ENCODE measurements around the gene KLK10. TPM values are rescaled to one million over a fixed set of nuclear protein-coding genes. Genes with fewer than 3 reads are reported as not detected.

Gene KLK10
- total RNA-seq, 2 experiments from 2014 or later, result not detected

DNA sequence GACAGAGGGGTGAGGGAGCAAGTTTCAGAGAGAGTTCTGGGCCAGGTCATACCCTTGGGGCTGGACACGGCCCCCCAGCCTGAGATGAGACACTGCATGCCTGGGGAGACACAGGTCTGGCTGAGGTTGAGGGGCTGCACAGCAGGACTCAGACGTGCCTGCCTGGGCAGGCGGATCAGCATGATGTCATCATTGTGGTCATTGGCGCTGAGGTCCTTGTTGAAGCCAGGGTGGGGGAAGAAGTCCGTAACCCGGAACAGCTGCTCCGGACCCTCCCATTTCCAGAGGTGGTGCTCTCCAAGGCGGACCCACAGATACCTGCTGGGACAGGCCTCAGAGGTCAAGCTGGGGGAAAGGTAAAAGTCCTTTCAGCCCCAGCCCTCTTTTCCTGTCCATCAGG, 13.1 kb downstream of the KLK10 start:
- ATAC-seq (ENCODE audit: poor library complexity), result no peak
- ChIA-PET POLR2A (no interaction called here), CTCF (no interaction called here)
- intact Hi-C loops (cut with DNase I, micrococcal nuclease), result no loop called here
- Histone ChIP-seq H3K27ac (ENCODE audit: low read depth in 1 of 2, low read length in 2 of 2) (no peak overlapping the region), H3K27me3 (ENCODE audit: control insufficient read depth in 1 of 2, insufficient read depth in 2 of 2, low read length in 2 of 2) (peaks cover 11 to 24% of the 10 kb centered on the region in 2 experiments), H3K4me3 (ENCODE audit: low read length) (no peak overlapping the region), H3K9me3 (ENCODE audit: control insufficient read depth in 1 of 2, insufficient read depth in 1 of 2, low read length in 2 of 2) (peaks cover 0 to 15% of the 10 kb centered on the region in 2 experiments), H3K4me1 (ENCODE audit: insufficient read depth, low read length) (no peaks in the 10 kb centered on the region), H3K36me3 (ENCODE audit: insufficient read depth, low read length) (no peaks in the 10 kb centered on the region)
- H3K36me3 Mint-ChIP-seq (ENCODE audit: low read depth), result no peaks in the 10 kb centered on the region
- H3K9me3 Mint-ChIP-seq, result no peaks in the 10 kb centered on the region
- peaks cover 69% of the 10 kb centered on the region for H3K27me3 Mint-ChIP-seq
- H3K27ac Mint-ChIP-seq, result no peak overlapping the region
- H3K4me3 Mint-ChIP-seq, result no peak overlapping the region
- no peak for DNase-seq
- H3K4me1 Mint-ChIP-seq (ENCODE audit: low read depth), result no peaks in the 10 kb centered on the region
- TF ChIP-seq, protein P1, sequence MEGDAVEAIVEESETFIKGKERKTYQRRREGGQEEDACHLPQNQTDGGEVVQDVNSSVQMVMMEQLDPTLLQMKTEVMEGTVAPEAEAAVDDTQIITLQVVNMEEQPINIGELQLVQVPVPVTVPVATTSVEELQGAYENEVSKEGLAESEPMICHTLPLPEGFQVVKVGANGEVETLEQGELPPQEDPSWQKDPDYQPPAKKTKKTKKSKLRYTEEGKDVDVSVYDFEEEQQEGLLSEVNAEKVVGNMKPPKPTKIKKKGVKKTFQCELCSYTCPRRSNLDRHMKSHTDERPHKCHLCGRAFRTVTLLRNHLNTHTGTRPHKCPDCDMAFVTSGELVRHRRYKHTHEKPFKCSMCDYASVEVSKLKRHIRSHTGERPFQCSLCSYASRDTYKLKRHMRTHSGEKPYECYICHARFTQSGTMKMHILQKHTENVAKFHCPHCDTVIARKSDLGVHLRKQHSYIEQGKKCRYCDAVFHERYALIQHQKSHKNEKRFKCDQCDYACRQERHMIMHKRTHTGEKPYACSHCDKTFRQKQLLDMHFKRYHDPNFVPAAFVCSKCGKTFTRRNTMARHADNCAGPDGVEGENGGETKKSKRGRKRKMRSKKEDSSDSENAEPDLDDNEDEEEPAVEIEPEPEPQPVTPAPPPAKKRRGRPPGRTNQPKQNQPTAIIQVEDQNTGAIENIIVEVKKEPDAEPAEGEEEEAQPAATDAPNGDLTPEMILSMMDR (IDR thresholded peaks at IDR 0.05), result no peak

DNA sequence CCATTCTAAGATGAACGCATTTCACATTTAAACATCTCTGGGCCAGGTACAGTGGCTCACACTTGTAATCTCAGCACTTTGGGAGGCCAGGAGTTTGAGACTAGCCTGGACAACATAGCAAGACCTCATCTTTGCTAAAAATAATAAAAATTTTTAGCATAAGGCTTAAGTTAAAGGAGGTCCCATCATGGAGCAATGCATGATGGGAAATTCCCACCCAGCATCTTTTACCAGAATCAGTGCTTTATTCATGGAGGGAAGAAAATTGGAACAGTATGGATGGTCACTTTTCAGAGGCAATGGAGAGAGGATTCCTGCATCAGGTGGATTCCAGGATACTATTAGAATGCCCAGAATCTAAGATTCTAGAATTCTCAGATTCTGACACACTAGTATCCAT, 14.3 kb downstream of the KLK10 start:
- Mint-ChIP-seq H3K27ac (no peak overlapping the region), H3K27me3 (peaks cover 68% of the 10 kb centered on the region), H3K9me3 (no peaks in the 10 kb centered on the region), H3K4me3 (no peak overlapping the region), H3K4me1 (ENCODE audit: low read depth) (no peaks in the 10 kb centered on the region), H3K36me3 (ENCODE audit: low read depth) (no peaks in the 10 kb centered on the region)
- no peak overlapping the region for H3K27ac ChIP-seq (ENCODE audit: low read depth in 1 of 2, low read length in 2 of 2)
- POLR2A ChIA-PET, result no interaction called here
- TF ChIP-seq, protein P1 (IDR thresholded peaks at IDR 0.05), result no peak
- no peaks in the 10 kb centered on the region for H3K36me3 ChIP-seq (ENCODE audit: insufficient read depth, low read length)
- peaks cover 20 to 29% of the 10 kb centered on the region in 2 experiments for H3K27me3 ChIP-seq (ENCODE audit: control insufficient read depth in 1 of 2, insufficient read depth in 2 of 2, low read length in 2 of 2)
- intact Hi-C loops (cut with DNase I, micrococcal nuclease), result no loop called here
- H3K9me3 ChIP-seq (ENCODE audit: control insufficient read depth in 1 of 2, insufficient read depth in 1 of 2, low read length in 2 of 2), result peaks cover 0 to 22% of the 10 kb centered on the region in 2 experiments
- ATAC-seq (ENCODE audit: poor library complexity) (no peak), DNase-seq (no peak)
- CTCF ChIA-PET, result no interaction called here
- H3K4me3 ChIP-seq (ENCODE audit: low read length), result no peak overlapping the region
- no peaks in the 10 kb centered on the region for H3K4me1 ChIP-seq (ENCODE audit: insufficient read depth, low read length)

DNA sequence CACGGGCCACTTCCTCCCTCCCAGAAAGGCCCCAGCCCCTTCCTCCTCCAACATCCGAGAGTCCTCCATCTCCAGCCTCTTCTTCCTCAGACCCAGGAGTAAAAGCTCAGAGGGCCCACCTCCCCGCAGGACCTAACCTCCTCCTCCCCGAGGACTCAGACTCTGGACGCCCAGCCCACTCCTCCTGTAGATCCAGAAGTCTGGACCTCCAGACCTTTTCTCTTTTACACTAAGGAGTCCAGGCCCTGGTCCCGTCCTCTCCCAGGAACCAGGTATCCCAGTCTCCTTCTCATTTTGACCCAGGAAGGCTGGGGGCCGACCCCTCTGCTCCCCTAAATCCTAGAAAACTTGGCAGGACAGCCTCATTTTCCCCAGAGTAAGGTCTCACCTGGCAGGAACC, 16.2 kb downstream of the KLK10 start:
- DNase-seq (no peak), ATAC-seq (ENCODE audit: poor library complexity) (no peak)
- H3K9me3 ChIP-seq (ENCODE audit: control insufficient read depth in 1 of 2, insufficient read depth in 1 of 2, low read length in 2 of 2), result peaks cover 0 to 22% of the 10 kb centered on the region in 2 experiments
- peaks cover 72% of the 10 kb centered on the region for H3K27me3 Mint-ChIP-seq
- no peaks in the 10 kb centered on the region for H3K36me3 Mint-ChIP-seq (ENCODE audit: low read depth)
- H3K4me1 ChIP-seq (ENCODE audit: insufficient read depth, low read length), result no peaks in the 10 kb centered on the region
- no peak overlapping the region for H3K27ac Mint-ChIP-seq
- H3K27ac ChIP-seq (ENCODE audit: low read depth in 1 of 2, low read length in 2 of 2), result no peak overlapping the region
- CTCF ChIA-PET, result no interaction called here
- intact Hi-C loops (cut with DNase I, micrococcal nuclease), result no loop called here
- H3K4me3 Mint-ChIP-seq, result no peak overlapping the region
- no peak overlapping the region for H3K4me3 ChIP-seq (ENCODE audit: low read length)
- peaks cover 24 to 30% of the 10 kb centered on the region in 2 experiments for H3K27me3 ChIP-seq (ENCODE audit: control insufficient read depth in 1 of 2, insufficient read depth in 2 of 2, low read length in 2 of 2)
- H3K36me3 ChIP-seq (ENCODE audit: insufficient read depth, low read length), result no peaks in the 10 kb centered on the region
- TF ChIP-seq, protein P1 (IDR thresholded peaks at IDR 0.05), result no peak
- no peaks in the 10 kb centered on the region for H3K9me3 Mint-ChIP-seq
- H3K4me1 Mint-ChIP-seq (ENCODE audit: low read depth), result no peaks in the 10 kb centered on the region
- POLR2A ChIA-PET, result no interaction called here
